ENCODE data around the gene TACC2.
"Not testable (repeated sequence)": the region's sequence is repeated elsewhere in the genome, so short reads cannot be mapped to it uniquely, and the experiment has no call there.

TACC2 gene

DNA sequence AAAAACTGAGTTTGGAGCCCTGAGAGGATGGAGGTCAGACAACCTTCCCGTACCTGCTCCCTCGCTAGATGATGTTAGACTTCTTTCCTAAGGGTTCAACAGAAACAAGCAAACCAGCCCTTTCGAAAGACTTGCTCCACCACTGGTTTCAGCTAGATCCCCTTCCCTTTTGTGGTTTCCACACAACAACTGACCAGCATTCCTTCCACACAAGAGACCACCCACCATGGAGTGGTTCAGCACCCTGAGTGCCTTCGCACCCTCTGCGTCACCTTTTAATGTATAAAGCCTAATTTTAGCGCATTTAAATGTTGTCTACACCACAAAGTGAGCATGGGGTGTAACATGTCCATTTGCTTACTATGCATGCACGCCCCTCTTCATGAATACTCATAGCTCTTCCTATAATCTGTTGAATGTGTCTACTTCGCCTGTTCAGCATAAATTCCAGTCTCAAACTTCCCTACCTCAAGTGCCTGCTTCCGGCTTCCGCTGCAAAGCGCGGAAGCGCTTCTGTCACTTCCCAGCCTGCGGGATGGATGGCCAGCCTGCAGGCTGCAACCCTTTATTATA lies 69.0 kb downstream of the TACC2 start:
- no peak for DNase-seq (ENCODE audit: extremely low read depth in 1 of 2, low read depth in 1 of 2)

DNA sequence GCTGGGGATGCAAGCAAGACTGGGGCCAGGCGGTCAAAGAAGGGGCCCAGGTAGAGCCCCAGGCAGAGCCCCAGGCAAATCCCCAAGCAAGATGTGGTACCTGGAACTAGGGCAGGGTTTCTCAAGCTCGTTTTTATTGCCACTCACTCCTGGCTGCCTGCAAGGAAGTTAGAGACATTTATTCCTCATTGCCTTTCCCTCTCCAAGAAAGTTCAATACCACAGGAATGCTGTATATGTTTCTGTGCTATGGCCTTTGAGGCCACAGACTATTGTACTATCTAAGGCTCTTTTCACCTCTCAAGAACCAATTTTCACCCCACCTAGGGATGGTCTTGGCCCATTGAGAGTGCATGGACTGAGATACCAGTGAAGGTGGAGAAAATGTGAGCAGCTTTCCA lies 71.3 kb downstream of the TACC2 start:
- no peak for DNase-seq (ENCODE audit: extremely low read depth in 1 of 2, low read depth in 1 of 2)

DNA sequence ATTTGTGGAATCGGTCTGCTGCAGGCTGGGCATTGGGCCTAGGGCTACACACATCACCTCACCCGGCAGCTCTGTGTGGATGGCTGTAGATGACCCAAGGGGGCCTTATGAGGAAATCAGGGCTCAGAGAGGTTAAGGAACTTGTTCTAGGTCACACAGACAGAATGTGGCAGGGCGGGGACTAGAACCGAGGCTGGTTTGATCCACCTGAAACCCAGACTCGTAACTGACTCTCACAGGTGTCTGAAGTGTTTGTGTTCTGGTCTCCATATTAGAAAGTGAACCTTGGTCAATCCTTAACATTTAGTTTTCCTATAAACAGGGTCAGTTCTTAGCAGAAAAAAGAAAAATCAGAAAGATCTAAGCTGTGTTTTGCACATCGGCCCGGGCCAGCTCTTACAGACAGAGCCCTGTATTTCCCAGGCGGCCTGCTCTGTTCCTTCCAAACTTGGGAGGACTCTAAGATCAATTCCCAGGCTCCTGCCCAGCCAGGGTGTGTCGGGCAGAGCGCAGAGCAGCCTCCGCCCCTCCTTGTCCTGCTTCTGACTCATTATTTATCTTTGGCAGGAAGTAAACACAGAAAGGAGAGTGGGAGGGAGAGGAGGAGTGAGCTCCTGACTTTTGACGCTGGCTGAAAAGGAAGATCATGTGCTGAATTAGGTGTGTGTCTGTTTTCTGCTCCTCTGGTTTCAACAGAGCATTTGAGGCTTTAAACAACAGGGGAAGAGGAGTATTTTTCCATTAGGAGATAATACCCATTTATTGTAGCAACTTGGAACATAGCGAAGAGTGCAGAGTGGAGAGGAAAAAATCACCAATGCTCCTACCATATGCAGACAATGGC lies 74.1 kb downstream of the TACC2 start:
- DNase-seq (ENCODE audit: extremely low read depth in 1 of 2, low read depth in 1 of 2), result no peak

DNA sequence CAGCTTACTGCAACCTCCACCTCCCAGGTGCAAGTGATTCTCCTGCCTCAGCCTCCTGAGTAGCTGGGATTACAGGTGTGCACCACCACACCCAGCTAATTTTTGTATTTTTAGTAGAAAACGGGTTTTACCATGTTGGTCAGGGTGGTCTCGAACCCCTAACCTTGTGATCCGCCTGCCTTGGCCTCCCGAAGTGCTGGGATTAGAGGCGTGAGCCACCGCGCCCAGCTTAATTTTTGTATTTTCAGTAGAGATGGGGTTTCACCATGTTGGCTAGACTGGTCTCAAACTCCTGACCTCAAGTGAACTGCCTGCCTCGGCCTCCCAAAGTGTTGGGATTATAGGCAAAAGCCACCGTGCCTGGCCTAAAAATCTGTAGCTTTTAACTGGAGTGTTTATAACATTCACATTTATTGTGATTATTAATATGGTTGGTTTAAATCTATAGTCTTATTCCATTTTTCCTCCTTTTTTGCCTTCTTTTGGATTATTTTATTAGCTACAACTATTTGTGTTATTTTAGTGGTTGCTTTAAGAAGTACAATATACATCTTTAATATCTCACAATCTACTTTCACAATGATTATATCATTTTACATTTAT lies 77.5 kb downstream of the TACC2 start:
- not testable (repeated sequence) for DNase-seq (ENCODE audit: extremely low read depth in 1 of 2, low read depth in 1 of 2)

DNA sequence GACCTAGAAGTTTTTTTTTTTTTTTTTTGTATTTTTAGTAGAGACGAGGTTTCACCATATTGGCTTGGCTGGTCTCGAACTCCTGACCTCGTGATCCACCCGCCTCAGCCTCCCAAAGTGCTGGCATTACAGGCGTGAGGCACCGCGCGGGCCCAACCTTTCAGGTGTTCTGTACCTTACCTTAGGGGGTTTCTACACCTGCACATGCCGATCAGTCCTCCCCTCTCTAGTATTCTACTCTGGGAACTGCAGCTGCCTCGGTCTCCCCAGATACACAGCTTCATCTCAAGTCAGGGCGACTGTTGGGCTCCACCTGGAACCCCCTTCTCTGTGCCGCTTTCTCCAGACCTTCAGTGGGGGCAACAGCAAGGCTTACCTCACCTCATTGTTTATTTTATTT lies 79.9 kb downstream of the TACC2 start:
- no peak for DNase-seq (ENCODE audit: extremely low read depth in 1 of 2, low read depth in 1 of 2)

DNA sequence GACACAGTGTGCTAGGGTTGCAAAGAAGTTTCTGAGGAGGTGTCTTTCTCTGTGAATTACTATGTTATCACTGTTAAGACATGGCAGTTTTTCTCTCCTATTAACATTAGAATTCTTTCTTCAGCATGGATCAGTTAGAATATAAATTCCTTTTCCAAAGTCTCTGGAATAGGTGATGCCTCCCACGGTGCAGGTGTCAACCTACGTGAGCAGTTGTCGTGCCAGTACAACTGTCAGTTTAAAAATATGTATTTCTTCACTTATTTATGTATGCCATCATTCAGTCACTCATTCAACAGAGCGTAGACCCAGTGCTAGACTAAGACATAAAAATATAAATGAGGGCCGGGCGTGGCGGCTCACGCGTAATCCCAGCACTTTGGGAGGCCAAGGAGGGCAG lies 83.5 kb downstream of the TACC2 start:
- no peak for DNase-seq (ENCODE audit: extremely low read depth in 1 of 2, low read depth in 1 of 2)

DNA sequence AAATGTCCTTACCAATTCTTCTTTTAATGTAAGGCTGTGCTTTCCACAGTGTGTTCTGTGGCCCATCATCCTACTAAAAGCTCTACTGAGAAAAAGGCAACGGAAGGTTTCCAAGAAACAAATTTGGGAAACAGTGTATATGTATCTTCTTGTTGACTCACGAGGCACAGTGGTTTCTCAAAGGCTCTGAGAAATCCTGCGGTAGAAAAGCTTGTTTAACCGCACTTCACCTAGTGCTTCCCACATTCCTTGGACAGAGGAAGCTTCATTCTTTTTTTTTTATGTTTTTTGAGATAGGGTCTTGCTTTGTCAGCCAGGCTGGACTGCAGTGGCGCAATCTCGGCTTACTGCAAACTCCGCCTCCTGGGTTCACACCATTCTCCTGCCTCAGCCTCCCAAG lies 84.5 kb downstream of the TACC2 start:
- DNase-seq (ENCODE audit: extremely low read depth in 1 of 2, low read depth in 1 of 2), result no peak

DNA sequence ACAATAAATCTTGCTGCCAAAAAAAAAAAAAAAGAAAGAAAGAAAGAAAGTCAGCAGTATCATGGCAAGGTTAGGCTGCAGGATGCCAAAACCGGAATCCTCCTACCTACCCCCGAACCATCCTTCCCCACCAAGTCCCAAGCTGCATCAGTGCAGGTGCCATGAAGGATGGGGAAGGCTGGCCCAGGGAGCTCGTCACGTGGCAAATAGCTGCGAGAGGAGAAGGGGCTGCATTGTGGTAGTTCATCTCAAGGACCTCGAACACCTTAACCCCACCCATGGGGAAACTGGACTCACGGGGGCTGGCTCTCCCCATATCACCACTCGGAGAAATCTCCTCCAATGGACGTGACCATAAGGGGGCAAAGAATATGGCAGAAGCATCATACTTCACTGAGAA lies 86.2 kb downstream of the TACC2 start:
- no peak for DNase-seq (ENCODE audit: extremely low read depth in 1 of 2, low read depth in 1 of 2)

DNA sequence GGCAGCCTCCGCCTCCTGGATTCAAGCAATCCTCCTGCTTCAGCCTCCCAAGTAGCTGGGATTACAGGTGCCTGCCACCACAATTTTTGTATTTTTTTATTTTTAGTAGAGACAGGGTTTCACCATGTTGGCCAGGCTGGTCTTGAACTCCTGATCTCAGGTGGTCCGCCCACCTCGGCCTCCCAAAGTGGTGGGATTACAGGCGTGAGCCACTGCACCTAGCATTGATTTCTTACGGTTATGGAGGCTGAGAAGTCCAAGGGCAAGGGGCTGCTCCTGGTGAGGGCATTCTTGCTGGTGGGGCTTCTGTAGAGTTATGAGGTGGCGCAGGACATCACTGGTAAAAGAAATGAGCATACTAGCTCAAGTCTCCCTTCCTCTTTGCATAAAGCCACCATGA lies 86.9 kb downstream of the TACC2 start:
- DNase-seq (ENCODE audit: extremely low read depth in 1 of 2, low read depth in 1 of 2), result not testable (repeated sequence)

DNA sequence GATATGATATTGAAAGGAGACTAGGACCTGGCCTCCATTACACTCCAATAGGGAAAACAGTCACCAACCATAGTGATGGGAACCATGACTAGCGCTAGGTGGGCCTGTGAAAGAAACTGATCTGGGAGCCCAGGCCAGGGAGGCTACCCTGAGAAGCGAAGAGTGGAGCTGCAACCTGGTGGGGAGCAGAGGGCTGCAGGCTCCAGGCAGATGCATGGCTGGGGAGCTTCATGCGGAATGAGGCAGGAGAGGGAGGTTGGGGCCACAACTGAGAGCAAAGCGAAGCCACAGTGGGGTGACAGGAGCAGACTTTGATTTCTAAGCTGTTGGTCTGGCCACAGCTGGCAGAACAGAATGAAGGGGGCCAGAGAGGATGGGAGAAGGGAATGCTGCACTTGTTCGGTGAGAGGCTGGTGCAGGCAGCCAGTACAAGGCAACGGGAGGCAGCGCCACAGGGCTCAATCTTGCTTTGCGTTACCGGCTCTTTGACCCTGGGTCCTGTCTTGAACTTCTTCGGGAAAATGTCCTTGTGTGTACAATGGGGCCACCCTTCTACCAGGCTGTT lies 88.4 kb downstream of the TACC2 start:
- no peak for DNase-seq (ENCODE audit: extremely low read depth in 1 of 2, low read depth in 1 of 2)

DNA sequence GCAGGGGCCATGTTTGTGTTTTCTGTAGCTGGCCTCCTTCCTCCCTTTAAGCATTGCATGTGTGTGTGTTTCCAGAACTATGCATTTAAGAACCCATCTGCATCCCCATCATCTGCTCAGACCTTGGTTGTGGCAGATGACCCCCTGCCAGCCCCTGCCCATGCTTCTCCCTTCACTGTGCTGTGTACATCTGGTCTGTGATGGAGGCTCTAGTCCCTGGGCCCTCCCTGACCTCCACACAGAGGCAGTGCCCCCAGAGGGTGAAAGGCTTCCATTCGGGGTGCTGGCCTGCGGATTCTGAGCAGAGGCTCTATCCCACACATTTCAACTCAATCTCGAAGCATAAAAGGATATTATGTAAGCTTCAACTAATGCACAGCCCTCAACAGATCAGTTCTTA lies 89.4 kb downstream of the TACC2 start:
- no peak for DNase-seq (ENCODE audit: extremely low read depth in 1 of 2, low read depth in 1 of 2)

DNA sequence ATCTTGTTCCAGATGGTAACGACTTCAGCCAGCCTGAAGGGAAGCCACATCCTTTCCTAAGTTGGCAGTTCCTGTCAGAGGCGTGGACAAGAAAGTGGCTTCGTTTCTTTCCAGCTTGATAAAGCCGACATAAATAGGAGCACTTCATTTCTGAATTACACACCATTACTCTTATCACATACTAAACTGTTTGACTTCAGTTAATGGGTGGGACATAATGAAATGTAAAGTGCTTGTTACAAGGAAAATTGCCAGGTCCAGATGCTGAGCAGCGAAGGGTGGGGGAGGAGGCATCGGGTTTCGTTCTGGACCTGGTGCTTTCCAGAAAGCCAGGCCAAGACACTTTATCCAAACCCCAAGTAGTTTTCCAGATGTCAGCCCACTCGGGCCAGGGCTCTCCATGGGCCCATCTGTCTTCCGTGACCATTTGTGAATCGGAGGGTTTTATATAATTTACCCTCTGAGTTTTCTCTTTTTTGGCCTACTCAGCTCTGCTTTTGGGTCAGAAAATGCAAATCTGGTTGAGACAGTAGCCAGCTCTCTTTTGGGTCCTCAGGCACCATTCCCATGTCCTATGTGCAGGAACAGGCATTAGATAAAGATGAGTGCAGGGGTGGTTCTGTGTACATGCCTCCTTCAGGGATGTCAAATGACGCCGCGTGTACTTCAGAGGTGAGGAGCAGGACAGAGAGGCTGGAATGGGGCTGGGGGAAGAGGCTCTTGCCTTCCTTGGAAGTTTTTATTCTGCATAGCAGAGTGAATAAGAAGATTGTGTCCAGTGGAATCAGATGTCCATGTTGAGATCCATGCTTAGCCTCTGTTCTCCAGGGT lies 90.2 kb downstream of the TACC2 start:
- DNase-seq (ENCODE audit: extremely low read depth in 1 of 2, low read depth in 1 of 2), result no peak

DNA sequence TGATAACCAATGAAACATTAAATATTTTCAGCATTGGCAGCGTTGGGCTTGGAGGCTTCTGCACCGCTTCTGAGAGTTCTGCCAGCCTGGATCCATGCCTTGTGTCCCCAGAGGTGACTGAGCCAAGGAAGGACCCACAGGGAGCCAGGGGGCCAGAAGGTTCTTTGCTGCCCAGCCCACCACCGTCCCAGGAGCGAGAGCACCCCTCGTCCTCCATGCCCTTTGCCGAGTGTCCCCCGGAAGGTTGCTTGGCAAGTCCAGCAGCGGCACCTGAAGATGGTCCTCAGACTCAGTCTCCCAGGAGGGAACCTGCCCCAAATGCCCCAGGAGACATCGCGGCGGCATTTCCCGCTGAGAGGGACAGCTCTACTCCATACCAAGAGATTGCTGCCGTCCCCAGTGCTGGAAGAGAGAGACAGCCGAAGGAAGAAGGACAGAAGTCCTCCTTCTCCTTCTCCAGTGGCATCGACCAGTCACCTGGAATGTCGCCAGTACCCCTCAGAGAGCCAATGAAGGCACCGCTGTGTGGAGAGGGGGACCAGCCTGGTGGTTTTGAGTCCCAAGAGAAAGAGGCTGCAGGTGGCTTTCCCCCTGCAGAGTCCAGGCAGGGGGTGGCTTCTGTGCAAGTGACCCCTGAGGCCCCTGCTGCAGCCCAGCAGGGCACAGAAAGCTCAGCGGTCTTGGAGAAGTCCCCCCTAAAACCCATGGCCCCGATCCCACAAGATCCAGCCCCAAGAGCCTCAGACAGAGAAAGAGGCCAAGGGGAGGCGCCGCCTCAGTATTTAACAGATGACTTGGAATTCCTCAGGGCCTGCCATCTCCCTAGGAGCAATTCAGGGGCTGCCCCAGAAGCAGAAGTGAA lies 93.9 kb downstream of the TACC2 start:
- DNase-seq (ENCODE audit: extremely low read depth in 1 of 2, low read depth in 1 of 2), result no peak

DNA sequence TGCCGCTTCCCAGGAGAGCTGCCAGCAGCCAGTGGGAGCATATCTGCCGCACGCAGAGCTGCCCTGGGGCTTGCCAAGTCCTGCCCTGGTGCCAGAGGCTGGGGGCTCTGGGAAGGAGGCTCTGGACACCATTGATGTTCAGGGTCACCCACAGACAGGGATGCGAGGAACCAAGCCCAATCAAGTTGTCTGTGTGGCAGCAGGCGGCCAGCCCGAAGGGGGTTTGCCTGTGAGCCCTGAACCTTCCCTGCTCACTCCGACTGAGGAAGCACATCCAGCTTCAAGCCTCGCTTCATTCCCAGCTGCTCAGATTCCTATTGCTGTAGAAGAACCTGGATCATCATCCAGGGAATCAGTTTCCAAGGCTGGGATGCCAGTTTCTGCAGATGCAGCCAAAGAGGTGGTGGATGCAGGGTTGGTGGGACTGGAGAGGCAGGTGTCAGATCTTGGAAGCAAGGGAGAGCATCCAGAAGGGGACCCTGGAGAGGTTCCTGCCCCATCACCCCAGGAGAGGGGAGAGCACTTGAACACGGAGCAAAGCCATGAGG lies 94.6 kb downstream of the TACC2 start:
- no peak for DNase-seq (ENCODE audit: extremely low read depth in 1 of 2, low read depth in 1 of 2)

DNA sequence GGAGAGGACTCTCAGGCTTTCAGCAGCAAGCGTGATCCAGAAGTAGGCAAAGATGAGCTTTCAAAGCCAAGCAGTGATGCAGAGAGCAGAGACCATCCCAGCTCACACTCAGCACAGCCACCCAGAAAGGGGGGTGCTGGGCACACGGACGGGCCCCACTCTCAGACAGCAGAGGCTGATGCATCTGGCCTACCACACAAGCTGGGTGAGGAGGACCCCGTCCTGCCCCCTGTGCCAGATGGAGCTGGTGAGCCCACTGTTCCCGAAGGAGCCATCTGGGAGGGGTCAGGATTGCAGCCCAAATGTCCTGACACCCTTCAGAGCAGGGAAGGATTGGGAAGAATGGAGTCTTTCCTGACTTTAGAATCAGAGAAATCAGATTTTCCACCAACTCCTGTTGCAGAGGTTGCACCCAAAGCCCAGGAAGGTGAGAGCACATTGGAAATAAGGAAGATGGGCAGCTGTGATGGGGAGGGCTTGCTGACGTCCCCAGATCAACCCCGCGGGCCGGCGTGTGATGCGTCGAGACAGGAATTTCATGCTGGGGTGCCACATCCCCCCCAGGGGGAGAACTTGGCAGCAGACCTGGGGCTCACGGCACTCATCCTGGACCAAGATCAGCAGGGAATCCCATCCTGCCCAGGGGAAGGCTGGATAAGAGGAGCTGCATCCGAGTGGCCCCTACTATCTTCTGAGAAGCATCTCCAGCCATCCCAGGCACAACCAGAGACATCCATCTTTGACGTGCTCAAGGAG lies 95.5 kb downstream of the TACC2 start:
- no peak for DNase-seq (ENCODE audit: extremely low read depth in 1 of 2, low read depth in 1 of 2)

DNA sequence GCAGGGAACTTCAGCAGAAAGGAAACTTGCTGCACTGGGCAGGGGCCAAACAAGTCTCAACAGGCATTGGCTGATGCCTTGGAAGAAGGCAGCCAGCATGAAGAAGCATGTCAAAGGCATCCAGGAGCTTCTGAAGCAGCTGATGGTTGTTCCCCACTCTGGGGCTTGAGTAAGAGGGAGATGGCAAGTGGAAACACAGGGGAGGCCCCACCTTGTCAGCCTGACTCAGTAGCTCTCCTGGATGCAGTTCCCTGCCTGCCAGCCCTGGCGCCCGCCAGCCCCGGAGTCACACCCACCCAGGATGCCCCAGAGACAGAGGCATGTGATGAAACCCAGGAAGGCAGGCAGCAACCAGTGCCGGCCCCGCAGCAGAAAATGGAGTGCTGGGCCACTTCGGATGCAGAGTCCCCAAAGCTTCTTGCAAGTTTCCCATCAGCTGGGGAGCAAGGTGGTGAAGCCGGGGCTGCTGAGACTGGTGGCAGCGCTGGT lies 96.5 kb downstream of the TACC2 start:
- DNase-seq (ENCODE audit: extremely low read depth in 1 of 2, low read depth in 1 of 2), result no peak

DNA sequence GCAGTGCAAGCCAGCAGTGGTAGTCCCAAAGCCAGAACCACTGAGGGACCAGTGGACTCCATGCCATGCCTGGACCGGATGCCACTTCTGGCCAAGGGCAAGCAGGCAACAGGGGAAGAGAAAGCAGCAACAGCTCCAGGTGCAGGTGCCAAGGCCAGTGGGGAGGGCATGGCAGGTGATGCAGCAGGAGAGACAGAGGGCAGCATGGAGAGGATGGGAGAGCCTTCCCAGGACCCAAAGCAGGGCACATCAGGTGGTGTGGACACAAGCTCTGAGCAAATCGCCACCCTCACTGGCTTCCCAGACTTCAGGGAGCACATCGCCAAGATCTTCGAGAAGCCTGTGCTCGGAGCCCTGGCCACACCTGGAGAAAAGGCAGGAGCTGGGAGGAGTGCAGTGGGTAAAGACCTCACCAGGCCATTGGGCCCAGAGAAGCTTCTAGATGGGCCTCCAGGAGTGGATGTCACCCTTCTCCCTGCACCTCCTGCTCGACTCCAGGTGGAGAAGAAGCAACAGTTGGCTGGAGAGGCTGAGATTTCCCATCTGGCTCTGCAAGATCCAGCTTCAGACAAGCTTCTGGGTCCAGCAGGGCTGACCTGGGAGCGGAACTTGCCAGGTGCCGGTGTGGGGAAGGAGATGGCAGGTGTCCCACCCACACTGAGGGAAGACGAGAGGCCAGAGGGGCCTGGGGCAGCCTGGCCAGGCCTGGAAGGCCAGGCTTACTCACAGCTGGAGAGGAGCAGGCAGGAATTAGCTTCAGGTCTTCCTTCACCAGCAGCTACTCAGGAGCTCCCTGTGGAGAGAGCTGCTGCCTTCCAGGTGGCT lies 97.7 kb downstream of the TACC2 start:
- no peak for DNase-seq (ENCODE audit: extremely low read depth in 1 of 2, low read depth in 1 of 2)

DNA sequence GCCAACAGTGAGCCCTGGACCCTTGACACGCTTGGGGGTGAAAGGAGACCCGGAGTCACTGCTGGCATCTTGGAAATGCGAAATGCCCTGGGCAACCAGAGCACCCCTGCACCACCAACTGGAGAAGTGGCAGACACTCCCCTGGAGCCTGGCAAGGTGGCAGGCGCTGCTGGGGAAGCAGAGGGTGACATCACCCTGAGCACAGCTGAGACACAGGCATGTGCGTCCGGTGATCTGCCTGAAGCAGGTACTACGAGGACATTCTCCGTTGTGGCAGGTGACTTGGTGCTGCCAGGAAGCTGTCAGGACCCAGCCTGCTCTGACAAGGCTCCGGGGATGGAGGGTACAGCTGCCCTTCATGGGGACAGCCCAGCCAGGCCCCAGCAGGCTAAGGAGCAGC lies 98.5 kb downstream of the TACC2 start:
- DNase-seq (ENCODE audit: extremely low read depth in 1 of 2, low read depth in 1 of 2), result no peak
